Upper lobe of right lung (tissue), 1 donor: ENCODE data around the gene FAM241A. TPM values are rescaled to one million over a fixed set of nuclear protein-coding genes. Genes with fewer than 3 reads are reported as not detected.

Experiments used
- ATAC-seq: fragments of 200-7000 bp; cut with Tn5 transposase; one replicate; pipeline ENCODE4 v1.9.1; 2020; ENCODE audit warnings: mild to moderate bottlenecking, moderate library complexity
- DNase-seq: peaks from one replicate; pipeline ENCODE4 v3.0.0-alpha.2; 2020
- H3K27ac ChIP-seq: fragments of 200-600 bp; one replicate; pipeline ENCODE4 v1.8.0; 2022
- H3K27me3 ChIP-seq: fragments of 200-600 bp; one replicate; pipeline ENCODE4 v1.8.0; 2022; ENCODE audit warnings: mild to moderate bottlenecking
- H3K36me3 ChIP-seq: fragments of 200-600 bp; one replicate; pipeline ENCODE4 v1.8.0; 2022
- H3K4me1 ChIP-seq: fragments of 200-600 bp; one replicate; pipeline ENCODE4 v1.8.0; 2022
- H3K4me3 ChIP-seq: fragments of 200-600 bp; one replicate; pipeline ENCODE4 v1.8.0; 2022; ENCODE audit warnings: mild to moderate bottlenecking
- H3K9me3 ChIP-seq: fragments of 200-600 bp; one replicate; pipeline ENCODE4 v1.8.0; 2022
- intact Hi-C: fragments of 100-400 bp; cut with DNase I; formaldehyde crosslinking; loops from one replicate; pipeline ENCODE4 v1.11.0; 2022
- total RNA-seq: library from RNA; stranded (reverse); fragmentation: NEBNext Ultra II Directional; extraction: Animal tissue kit (Norgen Biotek cat#: 25700); gene quantifications from one replicate; pipeline ENCODE4 v1.2.1, GENCODE V29; 2021
- TF ChIP-seq, protein P1 (sequence below): fragments of 200-600 bp; IDR thresholded peaks from one replicate; pipeline ENCODE4 v1.8.0; 2022; ENCODE audit warnings: antibody characterized with exemption
- donor health status: DM: no; HTN: yes; CAD: no; lungs with severe emphysema.

Gene FAM241A
- total RNA-seq, 1 donor from 2014 or later, result 6.3 TPM

DNA sequence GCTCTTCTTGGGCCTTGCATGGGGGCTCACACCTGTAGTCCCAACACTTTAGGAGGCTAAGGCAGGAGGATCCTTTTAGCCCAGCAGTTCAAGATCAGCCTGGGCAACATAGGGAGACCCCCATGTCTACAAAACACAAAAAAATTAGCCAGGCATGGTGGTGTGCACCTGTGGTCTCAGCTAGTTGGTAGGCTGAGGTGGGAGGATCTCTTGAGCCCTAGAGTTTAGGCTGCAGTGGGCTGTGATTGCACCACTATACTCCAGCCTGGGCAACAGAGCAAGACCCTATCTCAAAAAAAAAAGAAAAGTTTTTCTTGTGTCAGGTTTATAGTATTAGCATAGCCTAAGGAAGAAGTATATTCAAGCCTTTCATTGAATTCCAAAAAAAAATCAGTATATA is 30.8 kb upstream of the FAM241A start:
- TF ChIP-seq, protein P1, sequence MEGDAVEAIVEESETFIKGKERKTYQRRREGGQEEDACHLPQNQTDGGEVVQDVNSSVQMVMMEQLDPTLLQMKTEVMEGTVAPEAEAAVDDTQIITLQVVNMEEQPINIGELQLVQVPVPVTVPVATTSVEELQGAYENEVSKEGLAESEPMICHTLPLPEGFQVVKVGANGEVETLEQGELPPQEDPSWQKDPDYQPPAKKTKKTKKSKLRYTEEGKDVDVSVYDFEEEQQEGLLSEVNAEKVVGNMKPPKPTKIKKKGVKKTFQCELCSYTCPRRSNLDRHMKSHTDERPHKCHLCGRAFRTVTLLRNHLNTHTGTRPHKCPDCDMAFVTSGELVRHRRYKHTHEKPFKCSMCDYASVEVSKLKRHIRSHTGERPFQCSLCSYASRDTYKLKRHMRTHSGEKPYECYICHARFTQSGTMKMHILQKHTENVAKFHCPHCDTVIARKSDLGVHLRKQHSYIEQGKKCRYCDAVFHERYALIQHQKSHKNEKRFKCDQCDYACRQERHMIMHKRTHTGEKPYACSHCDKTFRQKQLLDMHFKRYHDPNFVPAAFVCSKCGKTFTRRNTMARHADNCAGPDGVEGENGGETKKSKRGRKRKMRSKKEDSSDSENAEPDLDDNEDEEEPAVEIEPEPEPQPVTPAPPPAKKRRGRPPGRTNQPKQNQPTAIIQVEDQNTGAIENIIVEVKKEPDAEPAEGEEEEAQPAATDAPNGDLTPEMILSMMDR, result no peak
- no peaks in the 10 kb centered on the region for H3K9me3 ChIP-seq

GRCh38 chr4:112118742-112119352 is 26.4 kb upstream of the FAM241A start:
- no peak for ATAC-seq
- no peaks in the 10 kb centered on the region for H3K27me3 ChIP-seq
- H3K4me3 ChIP-seq, result no peak overlapping the region
- intact Hi-C loops, result no loop called here
- TF ChIP-seq, protein P1, result no peak
- no peak overlapping the region for H3K27ac ChIP-seq
- H3K4me1 ChIP-seq, result no peaks in the 10 kb centered on the region
- no peak for DNase-seq
- no peaks in the 10 kb centered on the region for H3K36me3 ChIP-seq
- H3K9me3 ChIP-seq, result no peaks in the 10 kb centered on the region

More for the DNA sequence above, 30.8 kb upstream of the FAM241A start:
- Histone ChIP-seq H3K4me1 (peaks cover 6% of the 10 kb centered on the region), H3K4me3 (no peak overlapping the region), H3K27ac (no peak overlapping the region), H3K27me3 (no peaks in the 10 kb centered on the region), H3K36me3 (no peaks in the 10 kb centered on the region)
- DNase-seq, result no peak
- no peak for ATAC-seq
- intact Hi-C loops, result no loop called here

DNA sequence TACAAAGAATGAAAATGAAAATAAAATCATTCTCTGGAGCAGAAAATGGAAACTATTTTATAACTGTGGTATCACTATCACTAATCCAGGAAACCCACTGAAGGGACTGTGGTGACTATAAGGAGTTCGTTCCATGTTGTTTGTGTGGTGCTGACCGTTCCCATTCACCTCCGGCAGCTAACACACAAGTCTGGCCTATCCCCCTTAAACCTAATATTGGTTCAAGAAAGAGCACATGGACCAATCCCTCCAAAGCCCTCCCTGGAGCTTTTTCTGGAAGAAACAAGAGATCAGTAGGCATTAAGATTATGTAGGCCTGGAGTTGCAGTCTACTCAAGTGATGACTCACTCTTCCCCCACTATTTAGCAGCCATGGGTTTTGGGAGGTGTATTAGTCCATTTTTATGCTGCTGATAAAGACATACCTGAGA is 25.9 kb upstream of the FAM241A start:
- Histone ChIP-seq H3K27me3 (no peaks in the 10 kb centered on the region), H3K27ac (no peak overlapping the region), H3K36me3 (no peaks in the 10 kb centered on the region), H3K9me3 (no peaks in the 10 kb centered on the region), H3K4me3 (no peak overlapping the region), H3K4me1 (no peaks in the 10 kb centered on the region)
- no peak for DNase-seq
- TF ChIP-seq, protein P1, result no peak
- ATAC-seq, result no peak
- intact Hi-C loops, result no loop called here

GRCh38 chr4:112120021-112120420 is 25.2 kb upstream of the FAM241A start:
- Histone ChIP-seq H3K36me3 (no peaks in the 10 kb centered on the region), H3K27ac (no peak overlapping the region), H3K9me3 (no peaks in the 10 kb centered on the region), H3K4me3 (no peak overlapping the region), H3K27me3 (no peaks in the 10 kb centered on the region), H3K4me1 (no peaks in the 10 kb centered on the region)
- ATAC-seq (no peak), DNase-seq (no peak)
- TF ChIP-seq, protein P1, result no peak
- intact Hi-C loops, result no loop called here

DNA sequence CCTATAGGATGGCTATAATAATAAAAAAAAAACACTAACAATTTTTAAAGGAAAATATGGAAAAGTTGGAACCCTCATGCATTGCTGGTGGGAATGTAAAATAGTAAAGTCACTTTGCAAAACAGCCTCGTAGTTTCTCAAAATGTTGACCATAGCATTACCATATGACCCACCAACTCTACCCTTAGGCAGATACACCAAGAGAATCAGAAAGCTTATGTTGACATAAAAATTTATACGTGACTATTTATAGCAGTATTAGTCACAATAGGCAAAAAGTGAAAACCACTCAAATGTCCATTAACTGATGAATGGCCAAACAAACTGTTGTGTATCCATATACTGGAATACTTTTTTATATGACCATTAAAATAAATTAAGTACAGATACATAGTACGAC is 19.8 kb upstream of the FAM241A start:
- ATAC-seq (no peak), DNase-seq (no peak)
- no peak overlapping the region for H3K4me3 ChIP-seq
- H3K36me3 ChIP-seq, result no peaks in the 10 kb centered on the region
- TF ChIP-seq, protein P1, result no peak
- no peaks in the 10 kb centered on the region for H3K27me3 ChIP-seq
- no peak overlapping the region for H3K27ac ChIP-seq
- intact Hi-C loops, result no loop called here
- no peaks in the 10 kb centered on the region for H3K4me1 ChIP-seq
- H3K9me3 ChIP-seq, result no peaks in the 10 kb centered on the region
